Stimulated activated CD8-positive, alpha-beta memory T cell treated with anti-CD3 and anti-CD28 coated beads, Interleukin-15, amount 100 ng/mL, for 48 hours (primary cell): ENCODE data around the gene KCND3.

Experiments
- DNase-seq, 2 donors: peaks; one replicate each; pipeline ENCODE4 v3.0.0-alpha.2; 2020; ENCODE audit warnings: low read depth in 2 of 2

KCND3 gene

GRCh38 chr1:111988743-111989453, 570 bp downstream of the KCND3 start:
- DNase-seq, result no peak

GRCh38 chr1:111988377-111988742, 1.1 kb downstream of the KCND3 start:
- no peak for DNase-seq

GRCh38 chr1:111987502-111987901, 2.0 kb downstream of the KCND3 start:
- DNase-seq, result no peak

- no peak for DNase-seq
These were observed 6.0 kb downstream of the KCND3 start for GRCh38 chr1:111983500-111983899.

- no peak for DNase-seq
These were observed 7.0 kb downstream of the KCND3 start for GRCh38 chr1:111982428-111982827.

GRCh38 chr1:111981871-111982270, 7.6 kb downstream of the KCND3 start:
- no peak for DNase-seq

- DNase-seq, result no peak
These were observed 8.4 kb downstream of the KCND3 start for GRCh38 chr1:111981090-111981489.

GRCh38 chr1:111980686-111981085, 8.8 kb downstream of the KCND3 start:
- no peak for DNase-seq

- no peak for DNase-seq
These were observed 10.8 kb downstream of the KCND3 start for GRCh38 chr1:111978695-111979094.

- DNase-seq, result no peak
These were observed 12.1 kb downstream of the KCND3 start for GRCh38 chr1:111977378-111977777.

GRCh38 chr1:111976842-111977241, 12.6 kb downstream of the KCND3 start:
- DNase-seq, result no peak

- no peak for DNase-seq
These were observed 13.1 kb downstream of the KCND3 start for GRCh38 chr1:111976332-111976731.

- no peak for DNase-seq
These were observed 16.2 kb downstream of the KCND3 start for GRCh38 chr1:111973150-111973790.

- DNase-seq, result no peak
These were observed 18.1 kb downstream of the KCND3 start for GRCh38 chr1:111971396-111971795.

GRCh38 chr1:111968511-111968910, 21.0 kb downstream of the KCND3 start:
- no peak for DNase-seq

- DNase-seq, result no peak
These were observed 21.6 kb downstream of the KCND3 start for GRCh38 chr1:111967886-111968285.

- no peak for DNase-seq
These were observed 22.3 kb downstream of the KCND3 start for GRCh38 chr1:111967067-111967690.

GRCh38 chr1:111965781-111966443, 23.6 kb downstream of the KCND3 start:
- DNase-seq, result no peak

GRCh38 chr1:111963985-111964738, 25.3 kb downstream of the KCND3 start:
- DNase-seq, result no peak

- no peak for DNase-seq
These were observed 27.5 kb downstream of the KCND3 start for GRCh38 chr1:111961773-111962565.

GRCh38 chr1:111961016-111961415, 28.5 kb downstream of the KCND3 start:
- DNase-seq, result no peak
